Upper lobe of right lung (tissue), 1 donor: ENCODE results near the gene GRIK3. TPM values are rescaled to one million over a fixed set of nuclear protein-coding genes. Genes with fewer than 3 reads are reported as not detected.

Source experiments
- ATAC-seq: fragments of 200-7000 bp; cut with Tn5 transposase; one replicate; pipeline ENCODE4 v1.9.1; 2020; ENCODE audit warnings: mild to moderate bottlenecking, moderate library complexity
- DNase-seq: peaks from one replicate; pipeline ENCODE4 v3.0.0-alpha.2; 2020
- H3K27ac ChIP-seq: fragments of 200-600 bp; one replicate; pipeline ENCODE4 v1.8.0; 2022
- H3K27me3 ChIP-seq: fragments of 200-600 bp; one replicate; pipeline ENCODE4 v1.8.0; 2022; ENCODE audit warnings: mild to moderate bottlenecking
- H3K36me3 ChIP-seq: fragments of 200-600 bp; one replicate; pipeline ENCODE4 v1.8.0; 2022
- H3K4me1 ChIP-seq: fragments of 200-600 bp; one replicate; pipeline ENCODE4 v1.8.0; 2022
- H3K4me3 ChIP-seq: fragments of 200-600 bp; one replicate; pipeline ENCODE4 v1.8.0; 2022; ENCODE audit warnings: mild to moderate bottlenecking
- H3K9me3 ChIP-seq: fragments of 200-600 bp; one replicate; pipeline ENCODE4 v1.8.0; 2022
- CTCF ChIP-seq: fragments of 200-600 bp; IDR thresholded peaks from one replicate; pipeline ENCODE4 v1.8.0; 2022; ENCODE audit warnings: antibody characterized with exemption
- intact Hi-C: fragments of 100-400 bp; cut with DNase I; formaldehyde crosslinking; loops from one replicate; pipeline ENCODE4 v1.11.0; 2022
- total RNA-seq: library from RNA; stranded (reverse); fragmentation: NEBNext Ultra II Directional; extraction: Animal tissue kit (Norgen Biotek cat#: 25700); gene quantifications from one replicate; pipeline ENCODE4 v1.2.1, GENCODE V29; 2021
- donor health status: DM: no; HTN: yes; CAD: no; lungs with severe emphysema.

The GRIK3 gene
- total RNA-seq, 1 donor from 2014 or later, result not detected

GRCh38 chr1:37037690-37038089, 3.4 kb upstream of the GRIK3 start:
- H3K27me3 ChIP-seq, result peaks cover 92% of the 10 kb centered on the region
- ATAC-seq, result no peak
- no peaks in the 10 kb centered on the region for H3K4me1 ChIP-seq
- no peak overlapping the region for H3K27ac ChIP-seq
- intact Hi-C loops, result no loop called here
- no peak overlapping the region for H3K4me3 ChIP-seq
- no peaks in the 10 kb centered on the region for H3K9me3 ChIP-seq
- DNase-seq, result no peak
- H3K36me3 ChIP-seq, result no peaks in the 10 kb centered on the region
- TF ChIP-seq CTCF, result no peak

- Histone ChIP-seq H3K9me3 (no peaks in the 10 kb centered on the region), H3K27me3 (peaks cover 93% of the 10 kb centered on the region), H3K4me3 (no peak overlapping the region), H3K4me1 (no peaks in the 10 kb centered on the region), H3K36me3 (no peaks in the 10 kb centered on the region), H3K27ac (no peak overlapping the region)
- DNase-seq (no peak), ATAC-seq (no peak)
- TF ChIP-seq CTCF, result no peak
- intact Hi-C loops, result no loop called here
Observed at GRCh38 chr1:37036667-37037053, 2.3 kb upstream of the GRIK3 start.

GRCh38 chr1:37035796-37036666, 1.7 kb upstream of the GRIK3 start:
- Histone ChIP-seq H3K27me3 (peaks cover 94% of the 10 kb centered on the region), H3K27ac (no peak overlapping the region), H3K4me1 (no peaks in the 10 kb centered on the region), H3K36me3 (no peaks in the 10 kb centered on the region), H3K9me3 (no peaks in the 10 kb centered on the region), H3K4me3 (no peak overlapping the region)
- no peak for ATAC-seq
- DNase-seq, result no peak
- intact Hi-C loops, result no loop called here
- TF ChIP-seq CTCF, result no peak

- no peak for ATAC-seq
- TF ChIP-seq CTCF, result no peak
- H3K27ac ChIP-seq, result no peak overlapping the region
- no peak overlapping the region for H3K4me3 ChIP-seq
- no peak for DNase-seq
- peaks cover 94% of the 10 kb centered on the region for H3K27me3 ChIP-seq
- no peaks in the 10 kb centered on the region for H3K36me3 ChIP-seq
- H3K9me3 ChIP-seq, result no peaks in the 10 kb centered on the region
- intact Hi-C loops, result no loop called here
- H3K4me1 ChIP-seq, result no peaks in the 10 kb centered on the region
Observed at GRCh38 chr1:37035014-37035691, 838 bp upstream of the GRIK3 start.

- intact Hi-C loops, result no loop called here
- Histone ChIP-seq H3K9me3 (no peaks in the 10 kb centered on the region), H3K4me3 (no peak overlapping the region), H3K4me1 (no peaks in the 10 kb centered on the region), H3K27ac (no peak overlapping the region), H3K27me3 (peaks cover 94% of the 10 kb centered on the region), H3K36me3 (no peaks in the 10 kb centered on the region)
- no peak for TF ChIP-seq CTCF
- no peak for DNase-seq
- no peak for ATAC-seq
Observed at GRCh38 chr1:37033355-37034101, 787 bp downstream of the GRIK3 start.
